HFFc6 (cell line): Measurements from ENCODE around the gene PRKAR1A. TPM values are rescaled to one million over a fixed set of nuclear protein-coding genes. Genes with fewer than 3 reads are reported as not detected.

Experiments used
- DNase-seq: peaks from one replicate; pipeline ENCODE4 v3.0.0-alpha.2; 2018
- H3K27ac Mint-ChIP-seq: 2 replicates; pipeline ENCODE4 v1.8.0; 2020; ENCODE audit warnings: mild to moderate bottlenecking, mixed read lengths
- H3K27me3 Mint-ChIP-seq: 2 replicates; pipeline ENCODE4 v1.8.0; 2021; ENCODE audit warnings: mild to moderate bottlenecking, moderate library complexity, mixed read lengths; ENCODE audit not compliant: insufficient read depth
- H3K36me3 Mint-ChIP-seq: 2 replicates; pipeline ENCODE4 v1.8.0; 2021; ENCODE audit warnings: low read depth, mixed read lengths
- H3K4me1 Mint-ChIP-seq: 2 replicates; pipeline ENCODE4 v1.8.0; 2020; ENCODE audit warnings: low read depth, mixed read lengths
- H3K4me3 Mint-ChIP-seq: 2 replicates; pipeline ENCODE4 v1.8.0; 2020; ENCODE audit warnings: mild to moderate bottlenecking, moderate library complexity, mixed read lengths
- H3K9me3 Mint-ChIP-seq: 2 replicates; pipeline ENCODE4 v1.8.0; 2020; ENCODE audit warnings: mild to moderate bottlenecking, mixed read lengths
- CTCF ChIP-seq: fragments of 200-600 bp; sonication (generic); IDR thresholded peaks from 2 replicates; pipeline ENCODE4 v1.5.0; 2021; ENCODE audit warnings: antibody characterized with exemption, mild to moderate bottlenecking
- total RNA-seq, 6 experiments: library from RNA; stranded (reverse); fragmentation: NEBNext Ultra II Directional; extraction: Animal tissue kit (Norgen Biotek cat#: 25700); gene quantifications; 2 replicates in 1 of 6; 3 replicates in 5 of 6; pipeline ENCODE4 v1.2.3, GENCODE V29; 2021

The PRKAR1A gene
- total RNA-seq, 6 experiments from 2014 or later = 265 to 302 (median 292) TPM

GRCh38 chr17:68556551-68556950 is 44.3 kb downstream of the PRKAR1A start:
- Mint-ChIP-seq H3K4me3 (no peak overlapping the region), H3K36me3 (no peaks in the 10 kb centered on the region), H3K27ac (no peak overlapping the region), H3K4me1 (no peaks in the 10 kb centered on the region), H3K9me3 (no peaks in the 10 kb centered on the region), H3K27me3 (peaks cover 6% of the 10 kb centered on the region)
- no peak for DNase-seq
- no peak for TF ChIP-seq CTCF

- Mint-ChIP-seq H3K27ac (no peak overlapping the region), H3K4me3 (no peak overlapping the region), H3K4me1 (no peaks in the 10 kb centered on the region), H3K9me3 (no peaks in the 10 kb centered on the region), H3K27me3 (peaks cover 8% of the 10 kb centered on the region), H3K36me3 (no peaks in the 10 kb centered on the region)
- no peak for DNase-seq
- no peak for TF ChIP-seq CTCF
Observed at GRCh38 chr17:68559316-68559715, 47.1 kb downstream of the PRKAR1A start.

GRCh38 chr17:68560966-68561720 is 48.9 kb downstream of the PRKAR1A start:
- no peak for DNase-seq
- TF ChIP-seq CTCF = no peak
- Mint-ChIP-seq H3K27ac (no peak overlapping the region), H3K27me3 (peaks cover 7% of the 10 kb centered on the region; the same call in 1 of the 2 replicates), H3K9me3 (no peaks in the 10 kb centered on the region), H3K4me1 (no peaks in the 10 kb centered on the region), H3K36me3 (no peaks in the 10 kb centered on the region), H3K4me3 (no peak overlapping the region)

- H3K27me3 Mint-ChIP-seq = peaks cover 9% of the 10 kb centered on the region
- no peak overlapping the region for H3K4me3 Mint-ChIP-seq
- no peak overlapping the region for H3K27ac Mint-ChIP-seq
- H3K9me3 Mint-ChIP-seq = no peaks in the 10 kb centered on the region
- DNase-seq = no peak
- H3K4me1 Mint-ChIP-seq = no peaks in the 10 kb centered on the region
- H3K36me3 Mint-ChIP-seq = no peaks in the 10 kb centered on the region
- TF ChIP-seq CTCF = no peak
Observed at GRCh38 chr17:68562736-68563135, 50.5 kb downstream of the PRKAR1A start.

GRCh38 chr17:68564415-68565111 is 52.3 kb downstream of the PRKAR1A start:
- H3K27ac Mint-ChIP-seq = no peak overlapping the region
- no peak for TF ChIP-seq CTCF
- no peaks in the 10 kb centered on the region for H3K4me1 Mint-ChIP-seq
- H3K36me3 Mint-ChIP-seq = no peaks in the 10 kb centered on the region
- DNase-seq = no peak
- H3K27me3 Mint-ChIP-seq = peaks cover 7% of the 10 kb centered on the region
- H3K4me3 Mint-ChIP-seq = no peak overlapping the region
- no peaks in the 10 kb centered on the region for H3K9me3 Mint-ChIP-seq
